ENCODE measurements around the gene RIC3. TPM values are rescaled to one million over a fixed set of nuclear protein-coding genes. Genes with fewer than 3 reads are reported as not detected.

RIC3 gene
- total and polyA plus RNA-seq, 5 donors, result 10.0 to 20.2 (median 16.6) TPM

DNA sequence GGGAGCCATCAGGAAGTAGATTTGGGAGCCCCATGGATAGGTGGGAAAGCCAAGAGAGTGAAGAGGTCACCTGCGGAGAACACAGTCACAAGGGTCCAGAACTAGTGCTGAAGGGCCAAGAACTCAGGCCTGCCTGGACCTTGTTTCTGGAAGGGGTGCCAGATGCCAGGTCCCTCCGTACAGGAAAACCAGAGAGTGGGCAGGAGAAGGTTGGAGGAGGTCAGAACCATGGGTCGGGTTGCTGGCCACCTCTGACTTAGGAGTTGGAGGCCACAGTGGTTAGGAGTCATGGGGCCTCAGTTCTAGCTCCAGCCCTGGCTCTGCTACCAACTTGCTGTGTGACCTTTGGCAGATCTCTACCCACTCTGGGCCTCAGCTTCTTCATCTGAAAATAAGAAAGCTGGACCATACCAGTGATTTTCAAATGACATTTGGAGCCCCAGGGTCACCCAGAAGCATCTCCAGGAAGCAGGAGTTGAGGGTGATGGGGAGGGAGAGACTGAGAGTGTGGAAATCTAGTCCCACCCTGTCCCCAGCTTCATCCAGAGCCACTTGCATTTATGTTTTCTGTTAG is 108.6 kb downstream of the RIC3 start:
- H3K4me1 ChIP-seq (ENCODE audit: control insufficient read depth, insufficient read depth, low read length), result peaks cover 10% of the 10 kb centered on the region
- H3K27ac ChIP-seq (ENCODE audit: low read length), result no peak overlapping the region
- H3K4me3 ChIP-seq (ENCODE audit: low read length), result no peak overlapping the region
- no peaks in the 10 kb centered on the region for H3K9me3 ChIP-seq (ENCODE audit: control insufficient read depth, low read length)
- no peaks in the 10 kb centered on the region for H3K27me3 ChIP-seq (ENCODE audit: control insufficient read depth, insufficient read depth)
- DNase-seq, result no peak
- 73% methylated on average over 3 of the region's 3 CpGs for WGBS
- intact Hi-C loops (cut with DNase I), result no loop called here
- no peak for ATAC-seq

DNA sequence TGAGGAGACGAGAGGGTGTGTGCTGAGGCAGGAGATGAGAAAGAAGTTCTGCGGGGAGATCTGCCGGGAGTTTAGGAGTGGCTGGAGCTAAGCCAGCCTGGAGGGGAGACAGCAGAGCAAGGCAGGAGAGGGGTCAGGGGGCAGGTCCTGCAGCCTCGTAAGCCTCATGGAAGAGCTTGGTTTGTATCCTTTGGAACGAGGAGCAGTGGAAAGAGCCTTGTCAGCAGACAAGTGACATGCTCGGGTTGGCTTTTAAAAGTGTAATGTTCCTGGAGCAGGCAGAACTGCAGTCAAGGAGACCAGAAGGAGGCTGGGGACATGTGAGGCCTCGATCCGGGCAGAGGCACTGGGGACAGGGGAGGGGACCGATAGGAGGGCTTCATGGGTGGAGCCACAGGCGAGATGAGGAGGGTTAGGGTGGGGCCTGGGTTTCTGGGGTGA is 109.2 kb downstream of the RIC3 start:
- H3K27ac ChIP-seq (ENCODE audit: low read length), result no peak overlapping the region
- no peak for ATAC-seq
- no peaks in the 10 kb centered on the region for H3K27me3 ChIP-seq (ENCODE audit: control insufficient read depth, insufficient read depth)
- H3K9me3 ChIP-seq (ENCODE audit: control insufficient read depth, low read length), result no peaks in the 10 kb centered on the region
- no peak for DNase-seq
- WGBS, result 49% methylated on average over 10 of the region's 10 CpGs
- peaks cover 10% of the 10 kb centered on the region for H3K4me1 ChIP-seq (ENCODE audit: control insufficient read depth, insufficient read depth, low read length)
- H3K4me3 ChIP-seq (ENCODE audit: low read length), result no peak overlapping the region
- intact Hi-C loops (cut with DNase I), result no loop called here

DNA sequence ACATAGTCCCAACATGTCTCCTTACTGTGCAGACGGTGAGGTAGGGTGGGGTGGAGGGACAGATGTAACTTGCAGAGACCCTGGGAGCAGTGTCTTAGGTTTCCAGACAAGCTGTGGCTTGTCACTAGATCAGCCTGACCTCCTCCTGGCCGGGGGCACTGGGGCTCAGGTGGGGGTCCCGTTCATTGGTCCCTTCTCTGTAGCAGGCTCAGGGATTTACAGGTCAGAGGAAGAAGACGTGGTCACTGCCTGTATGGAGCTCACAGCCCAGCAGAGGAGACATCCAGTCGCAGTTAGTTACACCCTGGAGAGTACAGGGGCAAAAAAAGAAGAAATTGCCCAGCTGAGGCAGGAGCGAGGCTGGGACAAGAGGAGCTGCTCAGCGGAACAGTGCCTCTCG is 109.8 kb downstream of the RIC3 start:
- Histone ChIP-seq H3K9me3 (ENCODE audit: control insufficient read depth, low read length) (no peaks in the 10 kb centered on the region), H3K27ac (ENCODE audit: low read length) (no peak overlapping the region), H3K27me3 (ENCODE audit: control insufficient read depth, insufficient read depth) (no peaks in the 10 kb centered on the region), H3K4me3 (ENCODE audit: low read length) (no peak overlapping the region), H3K4me1 (ENCODE audit: control insufficient read depth, insufficient read depth, low read length) (peaks cover 8% of the 10 kb centered on the region)
- ATAC-seq (no peak), DNase-seq (no peak)
- 92% methylated on average over 8 of the region's 8 CpGs for WGBS
- intact Hi-C loops (cut with DNase I), result no loop called here

DNA sequence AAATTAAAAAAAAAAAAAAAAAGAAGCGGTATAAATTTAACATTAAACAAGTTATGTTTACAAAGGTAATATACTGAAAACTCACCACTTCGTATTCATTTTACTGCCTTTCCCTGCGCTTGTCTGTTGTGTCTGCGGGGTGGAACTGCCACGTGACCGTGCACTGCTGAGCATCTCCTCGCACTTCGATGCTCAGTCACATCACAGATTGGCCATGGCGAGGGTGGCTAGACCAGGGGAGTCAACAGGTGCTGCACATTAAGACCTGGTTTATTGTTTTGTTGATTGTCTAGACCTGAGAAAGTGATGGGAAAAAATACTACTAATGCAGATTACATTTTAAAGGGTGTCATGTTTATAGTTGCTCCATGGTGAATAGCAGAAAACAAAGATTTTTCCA is 110.6 kb downstream of the RIC3 start:
- 97% methylated on average over 9 of the region's 9 CpGs for WGBS
- intact Hi-C loops (cut with DNase I), result no loop called here
- no peak overlapping the region for H3K27ac ChIP-seq (ENCODE audit: low read length)

DNA sequence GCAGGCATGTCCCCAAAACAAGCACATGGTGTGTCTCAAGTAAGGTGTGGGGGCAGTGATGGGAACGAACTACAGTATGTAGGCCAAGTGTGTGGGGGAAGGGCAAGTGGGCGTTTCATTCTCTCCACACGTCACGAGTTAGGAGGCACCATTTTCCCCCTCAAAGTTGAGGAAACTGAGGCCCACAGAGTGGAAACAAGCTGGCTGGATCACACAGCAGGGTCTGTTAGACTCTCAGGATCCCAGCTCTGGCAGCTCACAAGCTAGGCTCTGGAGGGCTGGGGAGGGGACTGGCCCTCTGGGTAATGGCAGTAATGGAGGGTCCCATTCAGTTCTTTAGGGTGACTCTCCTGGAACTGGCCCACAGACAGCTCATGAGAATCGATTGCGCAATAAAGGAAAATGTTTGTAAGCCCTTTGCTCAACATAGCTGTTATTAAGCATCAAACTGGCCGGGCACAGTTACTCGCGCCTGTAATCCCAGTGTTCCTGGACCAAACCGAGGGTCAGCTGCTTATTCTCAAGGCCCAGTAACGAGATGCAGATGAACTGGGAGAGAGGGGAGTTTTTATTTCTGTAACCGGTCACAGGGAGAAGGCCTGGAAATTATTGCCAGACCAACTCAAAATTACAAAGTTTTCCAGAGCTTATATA is 111.9 kb downstream of the RIC3 start:
- Histone ChIP-seq H3K4me3 (ENCODE audit: low read length) (no peak overlapping the region), H3K4me1 (ENCODE audit: control insufficient read depth, insufficient read depth, low read length) (peaks cover 4% of the 10 kb centered on the region), H3K27ac (ENCODE audit: low read length) (peak overlapping the region; percentile 1), H3K27me3 (ENCODE audit: control insufficient read depth, insufficient read depth) (no peaks in the 10 kb centered on the region), H3K9me3 (ENCODE audit: control insufficient read depth, low read length) (no peaks in the 10 kb centered on the region)
- WGBS, result 57% methylated on average over 12 of the region's 12 CpGs
- ATAC-seq (peak; percentile 78 to 79), DNase-seq (peak; percentile 66 to 87 (median 74))
- intact Hi-C loops (cut with DNase I), result no loop called here

More for the DNA sequence above, 110.6 kb downstream of the RIC3 start:
- H3K4me1 ChIP-seq (ENCODE audit: control insufficient read depth, insufficient read depth, low read length), result peaks cover 8% of the 10 kb centered on the region
- ATAC-seq, result no peak
- DNase-seq, result no peak
- H3K4me3 ChIP-seq (ENCODE audit: low read length), result no peak overlapping the region
- no peaks in the 10 kb centered on the region for H3K27me3 ChIP-seq (ENCODE audit: control insufficient read depth, insufficient read depth)
- H3K9me3 ChIP-seq (ENCODE audit: control insufficient read depth, low read length), result no peaks in the 10 kb centered on the region

Other genes starting within 250 kb of the RIC3 start
- not detected for gene OR10A6, start 237.8 kb downstream of the RIC3 start, total RNA-seq
- not detected for gene OR10A6, start 237.8 kb downstream of the RIC3 start, polyA plus RNA-seq
- not detected for gene OR10A3, start 227.3 kb downstream of the RIC3 start, total RNA-seq
- not detected for gene OR10A3, start 227.3 kb downstream of the RIC3 start, polyA plus RNA-seq
- gene NLRP10, start 203.6 kb downstream of the RIC3 start, total RNA-seq, result not detected
- gene NLRP10, start 203.6 kb downstream of the RIC3 start, polyA plus RNA-seq, result not detected
- gene EIF3F, start 181.7 kb downstream of the RIC3 start, total RNA-seq, result 100 to 1,000 TPM; 152 to 175 (median 159) TPM
- gene EIF3F, start 181.7 kb downstream of the RIC3 start, polyA plus RNA-seq, result 179 TPM
- 10 to 100 TPM; 24.8 to 31.2 (median 28.0) TPM for gene TUB, start 87.8 kb downstream of the RIC3 start, total RNA-seq
- 10.0 TPM for gene TUB, start 87.8 kb downstream of the RIC3 start, polyA plus RNA-seq
- under 1 TPM in 1 of 4 donors, not detected in 3; 0.51 TPM for gene LMO1, start 94.9 kb upstream of the RIC3 start, total RNA-seq
- gene LMO1, start 94.9 kb upstream of the RIC3 start, polyA plus RNA-seq, result 0.34 TPM

Measured in right cardiac atrium (tissue), 5 donors.